AG09309 (cell line): ENCODE results near the gene SELENOV.

Source experiments
- DNase-seq: peaks from one replicate; pipeline ENCODE4 v3.0.0-alpha.2; 2010; ENCODE audit warnings: low read depth
- H3K4me3 ChIP-seq: 2 replicates; pipeline ENCODE4 v1.5.1; 2011; ENCODE audit warnings: mild to moderate bottlenecking, low read depth, low read length, moderate library complexity; ENCODE audit not compliant: control insufficient read depth
- CTCF ChIP-seq: IDR thresholded peaks from 2 replicates; pipeline ENCODE4 v1.5.1; 2011; ENCODE audit warnings: mild to moderate bottlenecking, low read depth, low read length, inconsistent platforms; ENCODE audit not compliant: insufficient read depth, control insufficient read depth; ENCODE audit errors: missing control alignments

The SELENOV gene

GRCh38 chr19:39540333-39540673 is 25.4 kb downstream of the SELENOV start:
- no peak overlapping the region for H3K4me3 ChIP-seq
- TF ChIP-seq CTCF = no peak
- DNase-seq = no peak

DNA sequence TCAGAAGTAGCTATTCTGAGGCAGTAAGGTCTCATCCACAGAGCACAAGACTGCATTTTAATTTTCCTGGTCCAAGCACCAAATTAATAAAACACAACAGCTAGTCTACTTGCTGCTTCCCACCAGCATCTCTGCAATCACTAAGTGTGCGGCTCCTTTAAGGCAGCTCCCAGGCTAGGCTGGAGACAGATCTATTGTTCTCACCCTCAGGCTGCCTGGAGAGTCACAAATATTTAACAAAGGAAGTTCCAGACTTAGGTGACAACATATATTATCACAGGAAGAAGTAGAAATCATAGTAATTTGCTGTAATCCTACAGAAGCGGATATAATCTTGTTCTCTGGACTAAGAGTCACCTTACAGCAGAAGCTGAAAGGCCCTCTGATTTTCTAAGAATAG is 27.3 kb downstream of the SELENOV start:
- DNase-seq = no peak
- TF ChIP-seq CTCF = no peak
- H3K4me3 ChIP-seq = no peak overlapping the region

- TF ChIP-seq CTCF = no peak
- DNase-seq = no peak
- H3K4me3 ChIP-seq = no peak overlapping the region
Measured at GRCh38 chr19:39543477-39543857, 28.5 kb downstream of the SELENOV start.

GRCh38 chr19:39544226-39544903 is 29.4 kb downstream of the SELENOV start:
- DNase-seq = no peak
- no peak overlapping the region for H3K4me3 ChIP-seq
- no peak for TF ChIP-seq CTCF

GRCh38 chr19:39544911-39545310 is 30.0 kb downstream of the SELENOV start:
- TF ChIP-seq CTCF = no peak
- H3K4me3 ChIP-seq = no peak overlapping the region
- no peak for DNase-seq

GRCh38 chr19:39546599-39546998 is 31.7 kb downstream of the SELENOV start:
- no peak for TF ChIP-seq CTCF
- no peak overlapping the region for H3K4me3 ChIP-seq
- no peak for DNase-seq

DNA sequence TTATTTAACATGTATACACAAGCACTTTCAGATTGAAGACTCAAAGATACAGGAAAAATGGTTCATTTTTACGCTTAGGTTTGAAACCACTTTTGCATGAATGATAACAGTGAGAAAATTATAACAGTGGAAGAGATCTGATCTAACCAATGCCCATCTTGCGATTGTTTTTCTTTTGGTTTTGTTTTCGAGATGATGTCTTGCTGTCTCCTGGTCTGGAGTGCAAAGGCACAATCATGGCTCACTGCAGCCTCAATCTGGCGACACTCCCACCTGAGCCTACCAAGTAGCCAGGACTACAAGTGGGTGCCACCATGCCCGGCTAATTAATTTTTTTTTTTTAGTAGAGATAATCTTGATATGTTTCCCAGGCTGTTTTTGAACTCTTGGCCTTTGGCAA is 35.3 kb downstream of the SELENOV start:
- no peak for DNase-seq
- TF ChIP-seq CTCF = no peak
- H3K4me3 ChIP-seq = no peak overlapping the region
